ENCODE measurements around the gene E2F2.
"Not testable (repeated sequence)": the region's sequence is repeated elsewhere in the genome, so short reads cannot be mapped to it uniquely, and the experiment has no call there.

Gene E2F2

GRCh38 chr1:23522244-23522982 lies 8.6 kb downstream of the E2F2 start:
- no peak for DNase-seq

GRCh38 chr1:23521588-23521987 lies 9.4 kb downstream of the E2F2 start:
- DNase-seq = no peak

GRCh38 chr1:23517581-23517980 lies 13.5 kb downstream of the E2F2 start:
- DNase-seq = no peak

- no peak for DNase-seq
These were observed 15.1 kb downstream of the E2F2 start for GRCh38 chr1:23515905-23516304.

GRCh38 chr1:23514111-23514679 lies 16.8 kb downstream of the E2F2 start:
- DNase-seq = no peak

GRCh38 chr1:23509896-23510295 lies 21.1 kb downstream of the E2F2 start:
- no peak for DNase-seq

GRCh38 chr1:23506376-23507107 lies 24.5 kb downstream of the E2F2 start:
- no peak for DNase-seq

- no peak for DNase-seq
These were observed 25.2 kb downstream of the E2F2 start for GRCh38 chr1:23505851-23506250.

- DNase-seq = not testable (repeated sequence)
These were observed 26.9 kb downstream of the E2F2 start for GRCh38 chr1:23504156-23504555.

- DNase-seq = no peak
These were observed 28.1 kb downstream of the E2F2 start for GRCh38 chr1:23502951-23503350.

GRCh38 chr1:23500466-23500865 lies 30.6 kb downstream of the E2F2 start:
- DNase-seq = no peak

- DNase-seq = no peak
These were observed 33.1 kb downstream of the E2F2 start for GRCh38 chr1:23497777-23498439.

GRCh38 chr1:23496490-23497181 lies 34.4 kb downstream of the E2F2 start:
- DNase-seq = no peak

- DNase-seq = not testable (repeated sequence)
These were observed 36.2 kb downstream of the E2F2 start for GRCh38 chr1:23494836-23495235.

GRCh38 chr1:23492776-23493175 lies 38.3 kb downstream of the E2F2 start:
- not testable (repeated sequence) for DNase-seq

- DNase-seq = no peak
These were observed 38.8 kb downstream of the E2F2 start for GRCh38 chr1:23492132-23492720.

- no peak for DNase-seq
These were observed 41.2 kb downstream of the E2F2 start for GRCh38 chr1:23489842-23490241.

- DNase-seq = no peak
These were observed 46.1 kb downstream of the E2F2 start for GRCh38 chr1:23485002-23485332.

GRCh38 chr1:23484253-23485001 lies 46.6 kb downstream of the E2F2 start:
- DNase-seq = peak; percentile 89

- DNase-seq = no peak
These were observed 47.4 kb downstream of the E2F2 start, which contains the start of gene ASAP3 for GRCh38 chr1:23483321-23484252. TSS of gene ASAP3 (minus strand) at chr1:23484179. CDS start at chr1:23484133, 46 bp downstream.

GRCh38 chr1:23481904-23482303 lies 49.1 kb downstream of the E2F2 start:
- no peak for DNase-seq

Data from activated CD8-positive, alpha-beta memory T cell treated with anti-CD3 and anti-CD28 coated beads, Interleukin-2, amount 50 U/mL, for 4 hours (primary cell).